ENCODE measurements around the gene ANKRD55.

Gene ANKRD55

DNA sequence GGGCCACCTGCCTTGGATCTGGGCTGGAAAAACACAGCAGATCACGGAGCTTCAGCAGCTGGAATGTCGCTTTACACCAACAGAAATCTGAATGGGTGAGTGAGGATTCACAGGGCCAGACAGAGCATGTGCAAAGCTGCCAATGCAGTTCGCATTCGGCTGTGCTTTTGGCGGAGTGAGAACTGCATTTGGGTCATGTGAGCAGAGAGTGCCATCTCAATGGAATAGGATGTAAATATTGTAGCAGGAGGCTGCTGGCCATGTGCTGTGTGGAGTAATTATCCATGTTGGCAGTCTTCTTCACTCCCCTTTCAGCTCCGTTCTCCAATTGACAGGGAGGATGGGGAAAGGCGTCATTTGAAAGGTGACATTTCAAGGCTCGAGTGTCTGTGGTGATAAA is at the start of gene ANKRD55:
Gene ANKRD55 (minus strand): TSS at position 101 of the 400 bp plus-strand sequence. CDS start 417 bp downstream, outside the sequence.
- Histone ChIP-seq H3K27me3 (ENCODE audit: control insufficient read depth in 1 of 2, insufficient read depth in 2 of 2, low read length in 2 of 2) (peaks cover 0 to 10% of the 10 kb centered on the region in 2 donors), H3K4me3 (ENCODE audit: low read length in 2 of 2) (no peak within 1 kb of the TSS), H3K9ac (ENCODE audit: low read length in 2 of 2) (no peak within 1 kb of the TSS), H3K4me1 (ENCODE audit: control insufficient read depth, insufficient read depth, low read length) (no peaks in the 10 kb centered on the region), H3K36me3 (ENCODE audit: control insufficient read depth in 2 of 2, insufficient read depth in 2 of 2, low read length in 2 of 2) (no peaks in the 10 kb centered on the region), H3K27ac (ENCODE audit: low read length) (no peak within 1 kb of the TSS), H3K9me3 (ENCODE audit: control insufficient read depth in 2 of 2, low read length in 2 of 2) (peaks cover 0 to 3% of the 10 kb centered on the region in 2 donors)

DNA sequence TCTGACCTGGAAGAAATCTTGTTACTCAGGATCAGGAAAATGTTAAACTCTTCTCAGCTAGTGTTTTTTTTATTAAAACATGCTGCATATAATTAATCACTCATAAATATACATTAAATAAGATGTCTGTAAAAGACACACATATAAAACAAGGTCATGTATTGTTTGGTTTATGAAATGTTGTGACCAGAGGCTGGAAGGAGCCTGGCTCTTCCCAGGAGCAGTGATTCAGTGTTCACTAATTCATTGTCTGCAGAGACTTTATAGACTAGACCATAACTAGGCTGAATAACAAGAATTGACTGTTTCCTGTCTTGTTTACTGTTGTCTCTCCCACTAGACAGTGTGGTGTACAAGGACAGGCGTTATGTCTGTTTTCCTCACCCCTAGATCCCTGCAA is 49.1 kb upstream of the ANKRD55 start:
- Histone ChIP-seq H3K4me3 (ENCODE audit: low read length in 2 of 2) (no peak overlapping the region), H3K36me3 (ENCODE audit: control insufficient read depth in 2 of 2, insufficient read depth in 2 of 2, low read length in 2 of 2) (no peaks in the 10 kb centered on the region), H3K27ac (ENCODE audit: low read length) (no peak overlapping the region), H3K9me3 (ENCODE audit: control insufficient read depth in 2 of 2, low read length in 2 of 2) (no peaks in the 10 kb centered on the region), H3K9ac (ENCODE audit: low read length in 2 of 2) (no peak overlapping the region), H3K27me3 (ENCODE audit: control insufficient read depth in 1 of 2, insufficient read depth in 2 of 2, low read length in 2 of 2) (no peaks in the 10 kb centered on the region), H3K4me1 (ENCODE audit: control insufficient read depth, insufficient read depth, low read length) (peaks cover 13% of the 10 kb centered on the region)

DNA sequence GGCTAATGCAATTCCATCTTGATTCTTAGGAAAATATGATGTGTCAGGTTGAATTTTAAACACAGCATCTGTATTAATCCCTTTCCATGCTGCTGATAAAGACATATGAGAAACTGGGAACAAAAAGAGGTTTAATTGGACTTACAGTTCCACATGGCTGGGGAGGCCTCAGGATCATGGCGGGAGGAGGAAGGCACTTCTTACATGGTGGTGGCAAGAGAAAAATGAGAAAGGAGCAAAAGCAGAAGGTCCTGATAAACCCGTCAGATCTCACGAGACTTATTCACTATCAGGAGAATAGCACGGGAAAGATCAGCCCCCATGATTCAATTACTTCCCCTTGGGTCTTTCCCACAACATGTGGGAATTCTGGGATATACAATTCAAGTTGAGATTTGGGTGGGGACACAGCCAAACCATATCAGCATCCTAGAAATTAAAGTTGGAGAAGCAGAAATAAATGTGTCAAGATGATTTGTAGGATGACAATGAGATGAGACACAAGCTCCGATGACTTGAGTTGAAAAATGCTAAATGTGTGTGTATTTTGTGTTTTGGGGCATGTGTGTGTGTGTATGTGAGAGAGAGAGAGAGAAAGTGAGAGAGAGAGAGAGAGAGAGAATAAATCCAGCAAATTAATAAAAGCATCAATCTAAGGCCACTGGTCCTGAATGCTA is 48.5 kb upstream of the ANKRD55 start:
- Histone ChIP-seq H3K9ac (ENCODE audit: low read length in 2 of 2) (no peak overlapping the region), H3K4me1 (ENCODE audit: control insufficient read depth, insufficient read depth, low read length) (peaks cover 13% of the 10 kb centered on the region), H3K27me3 (ENCODE audit: control insufficient read depth in 1 of 2, insufficient read depth in 2 of 2, low read length in 2 of 2) (no peaks in the 10 kb centered on the region), H3K9me3 (ENCODE audit: control insufficient read depth in 2 of 2, low read length in 2 of 2) (no peaks in the 10 kb centered on the region), H3K27ac (ENCODE audit: low read length) (no peak overlapping the region), H3K4me3 (ENCODE audit: low read length in 2 of 2) (no peak overlapping the region), H3K36me3 (ENCODE audit: control insufficient read depth in 2 of 2, insufficient read depth in 2 of 2, low read length in 2 of 2) (no peaks in the 10 kb centered on the region)

DNA sequence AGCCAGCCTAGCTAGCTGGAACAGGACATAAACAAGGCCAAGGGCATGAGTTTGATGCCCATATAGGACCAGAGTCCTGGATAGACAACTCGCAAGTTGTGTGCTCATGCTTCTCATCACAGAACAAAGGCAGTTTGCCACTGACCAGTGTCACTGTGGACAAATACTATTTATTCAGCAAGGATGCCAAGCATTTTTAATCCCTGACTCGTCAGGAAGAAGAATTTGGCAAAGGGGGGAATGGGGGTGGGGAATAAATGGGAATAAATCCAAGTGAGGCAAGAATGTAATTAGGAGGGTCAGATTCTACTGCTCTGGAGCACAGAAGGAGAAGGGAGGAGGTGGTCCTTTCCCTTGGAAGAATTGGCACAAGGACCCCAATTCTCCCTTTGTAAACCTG is 46.8 kb upstream of the ANKRD55 start:
- Histone ChIP-seq H3K36me3 (ENCODE audit: control insufficient read depth in 2 of 2, insufficient read depth in 2 of 2, low read length in 2 of 2) (no peaks in the 10 kb centered on the region), H3K9me3 (ENCODE audit: control insufficient read depth in 2 of 2, low read length in 2 of 2) (no peaks in the 10 kb centered on the region), H3K27me3 (ENCODE audit: control insufficient read depth in 1 of 2, insufficient read depth in 2 of 2, low read length in 2 of 2) (no peaks in the 10 kb centered on the region), H3K9ac (ENCODE audit: low read length in 2 of 2) (no peak overlapping the region), H3K4me3 (ENCODE audit: low read length in 2 of 2) (no peak overlapping the region), H3K27ac (ENCODE audit: low read length) (no peak overlapping the region), H3K4me1 (ENCODE audit: control insufficient read depth, insufficient read depth, low read length) (peaks cover 13% of the 10 kb centered on the region)

DNA sequence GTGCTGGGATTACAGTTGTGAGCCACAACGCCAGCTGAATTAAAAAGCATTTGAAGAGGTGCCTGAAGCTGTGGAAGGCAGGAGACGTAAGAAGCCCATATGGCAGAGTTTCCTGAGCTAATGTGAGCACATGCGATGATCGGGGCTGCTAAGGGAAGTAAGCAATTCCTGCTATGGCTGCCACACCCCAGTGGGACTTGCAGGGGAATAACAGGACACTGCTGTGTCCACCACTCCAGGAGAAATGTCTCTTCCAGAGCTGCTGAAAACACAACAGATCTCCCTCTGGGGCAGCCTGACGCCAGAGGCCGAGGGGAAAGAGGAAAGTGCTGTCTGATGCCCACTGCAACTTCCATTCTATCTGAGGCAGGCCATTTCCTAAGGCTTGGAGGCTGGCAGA is 46.2 kb upstream of the ANKRD55 start:
- Histone ChIP-seq H3K4me1 (ENCODE audit: control insufficient read depth, insufficient read depth, low read length) (peaks cover 13% of the 10 kb centered on the region), H3K27me3 (ENCODE audit: control insufficient read depth in 1 of 2, insufficient read depth in 2 of 2, low read length in 2 of 2) (no peaks in the 10 kb centered on the region), H3K9me3 (ENCODE audit: control insufficient read depth in 2 of 2, low read length in 2 of 2) (no peaks in the 10 kb centered on the region), H3K9ac (ENCODE audit: low read length in 2 of 2) (no peak overlapping the region), H3K4me3 (ENCODE audit: low read length in 2 of 2) (no peak overlapping the region), H3K36me3 (ENCODE audit: control insufficient read depth in 2 of 2, insufficient read depth in 2 of 2, low read length in 2 of 2) (no peaks in the 10 kb centered on the region), H3K27ac (ENCODE audit: low read length) (no peak overlapping the region)

DNA sequence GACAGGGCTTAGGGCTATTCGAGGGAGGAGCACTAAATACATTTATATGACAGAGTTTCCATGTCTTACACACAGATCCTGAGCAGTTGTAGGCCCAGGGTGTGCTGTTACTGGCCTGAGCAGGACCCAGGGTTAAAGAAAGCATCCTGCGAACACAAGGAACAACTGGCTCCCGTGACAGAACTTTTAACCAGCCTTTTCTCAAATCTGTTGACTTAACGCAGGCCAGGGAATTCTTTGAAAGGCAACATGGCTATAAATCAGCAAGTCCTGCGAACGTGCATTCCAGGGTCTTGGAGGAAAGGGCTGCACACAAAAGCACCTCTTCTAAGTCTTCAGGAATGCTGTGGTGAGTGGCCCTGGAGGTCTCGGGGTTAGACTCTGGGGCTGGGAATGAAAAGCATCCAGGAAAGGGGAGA is 45.2 kb upstream of the ANKRD55 start:
- Histone ChIP-seq H3K4me1 (ENCODE audit: control insufficient read depth, insufficient read depth, low read length) (peaks cover 13% of the 10 kb centered on the region), H3K9me3 (ENCODE audit: control insufficient read depth in 2 of 2, low read length in 2 of 2) (no peaks in the 10 kb centered on the region), H3K4me3 (ENCODE audit: low read length in 2 of 2) (no peak overlapping the region), H3K27me3 (ENCODE audit: control insufficient read depth in 1 of 2, insufficient read depth in 2 of 2, low read length in 2 of 2) (no peaks in the 10 kb centered on the region), H3K36me3 (ENCODE audit: control insufficient read depth in 2 of 2, insufficient read depth in 2 of 2, low read length in 2 of 2) (no peaks in the 10 kb centered on the region), H3K9ac (ENCODE audit: low read length in 2 of 2) (no peak overlapping the region), H3K27ac (ENCODE audit: low read length) (no peak overlapping the region)

DNA sequence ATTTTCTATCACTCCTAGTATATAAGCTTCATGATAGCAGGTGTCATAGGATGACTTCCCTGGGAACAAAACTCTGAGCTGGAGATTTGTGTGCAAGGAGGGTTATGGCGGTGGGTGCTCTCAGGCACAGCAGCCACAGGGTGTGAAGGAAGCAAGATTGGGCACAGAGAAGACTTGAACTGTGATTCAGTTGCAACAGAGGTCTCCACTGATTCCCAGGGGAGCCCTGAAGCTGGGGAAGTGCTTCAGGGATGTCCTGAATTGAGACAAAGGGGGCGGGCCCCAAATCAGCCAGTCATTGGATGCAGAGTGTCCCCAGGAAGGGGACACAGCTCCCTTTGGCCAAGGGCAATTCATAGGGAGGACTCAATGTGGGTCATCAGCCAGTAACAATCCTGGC is 44.4 kb upstream of the ANKRD55 start:
- Histone ChIP-seq H3K36me3 (ENCODE audit: control insufficient read depth in 2 of 2, insufficient read depth in 2 of 2, low read length in 2 of 2) (no peaks in the 10 kb centered on the region), H3K4me3 (ENCODE audit: low read length in 2 of 2) (no peak overlapping the region), H3K4me1 (ENCODE audit: control insufficient read depth, insufficient read depth, low read length) (peaks cover 13% of the 10 kb centered on the region), H3K27ac (ENCODE audit: low read length) (no peak overlapping the region), H3K9me3 (ENCODE audit: control insufficient read depth in 2 of 2, low read length in 2 of 2) (no peaks in the 10 kb centered on the region), H3K9ac (ENCODE audit: low read length in 2 of 2) (no peak overlapping the region), H3K27me3 (ENCODE audit: control insufficient read depth in 1 of 2, insufficient read depth in 2 of 2, low read length in 2 of 2) (no peaks in the 10 kb centered on the region)

DNA sequence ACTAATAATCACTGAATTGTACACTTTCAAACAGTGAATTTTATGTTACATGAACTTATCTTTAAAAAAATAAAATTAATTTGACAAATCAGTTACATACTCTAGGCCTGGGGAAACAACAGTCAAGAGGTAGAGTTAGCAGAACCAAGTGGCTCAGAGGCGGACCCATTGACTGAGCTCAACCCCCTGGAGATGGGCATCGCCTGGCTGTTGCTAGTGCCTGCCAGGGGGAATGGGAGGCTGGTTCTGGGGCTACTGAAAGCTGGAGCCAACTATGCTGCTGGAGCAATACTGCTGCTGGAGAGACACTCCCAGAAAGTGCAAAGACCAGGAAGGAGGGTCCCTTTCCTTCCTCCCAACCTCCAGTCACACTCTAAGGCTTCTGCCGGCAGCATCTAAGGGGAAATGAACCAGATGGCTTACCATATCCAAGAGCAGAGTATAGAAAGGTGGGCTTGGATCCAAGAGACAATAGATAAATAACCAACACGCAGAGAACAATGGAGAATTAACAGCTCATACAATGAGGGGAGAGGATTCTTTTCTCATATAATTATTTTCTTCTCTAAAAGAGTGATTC is 40.3 kb upstream of the ANKRD55 start:
- Histone ChIP-seq H3K9me3 (ENCODE audit: control insufficient read depth in 2 of 2, low read length in 2 of 2) (no peaks in the 10 kb centered on the region), H3K4me1 (ENCODE audit: control insufficient read depth, insufficient read depth, low read length) (peaks cover 3% of the 10 kb centered on the region), H3K36me3 (ENCODE audit: control insufficient read depth in 2 of 2, insufficient read depth in 2 of 2, low read length in 2 of 2) (no peaks in the 10 kb centered on the region)

DNA sequence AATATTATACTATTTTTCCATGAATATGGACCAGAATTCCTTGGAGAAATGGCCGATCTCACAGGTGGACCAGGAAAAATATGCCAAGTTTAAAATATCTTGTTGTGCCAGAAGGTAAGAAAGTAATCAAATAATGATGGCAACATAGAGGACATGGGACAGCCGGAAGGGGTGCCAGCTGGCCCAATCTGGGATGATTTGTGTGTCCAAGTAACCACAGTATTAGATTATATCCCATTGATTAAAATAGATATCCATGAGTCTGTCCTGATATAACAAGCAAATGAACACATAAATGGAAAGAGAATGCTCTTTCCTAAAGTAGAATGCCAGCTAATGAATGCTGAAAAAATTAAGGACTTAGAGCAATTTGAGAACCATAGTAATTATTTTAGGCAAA is 39.6 kb upstream of the ANKRD55 start:
- Histone ChIP-seq H3K9ac (ENCODE audit: low read length in 2 of 2) (no peak overlapping the region), H3K36me3 (ENCODE audit: control insufficient read depth in 2 of 2, insufficient read depth in 2 of 2, low read length in 2 of 2) (no peaks in the 10 kb centered on the region), H3K4me3 (ENCODE audit: low read length in 2 of 2) (no peak overlapping the region), H3K9me3 (ENCODE audit: control insufficient read depth in 2 of 2, low read length in 2 of 2) (no peaks in the 10 kb centered on the region), H3K27ac (ENCODE audit: low read length) (no peak overlapping the region), H3K4me1 (ENCODE audit: control insufficient read depth, insufficient read depth, low read length) (no peaks in the 10 kb centered on the region), H3K27me3 (ENCODE audit: control insufficient read depth in 1 of 2, insufficient read depth in 2 of 2, low read length in 2 of 2) (no peaks in the 10 kb centered on the region)

More for the DNA sequence above, 40.3 kb upstream of the ANKRD55 start:
- Histone ChIP-seq H3K27me3 (ENCODE audit: control insufficient read depth in 1 of 2, insufficient read depth in 2 of 2, low read length in 2 of 2) (no peaks in the 10 kb centered on the region), H3K4me3 (ENCODE audit: low read length in 2 of 2) (no peak overlapping the region), H3K9ac (ENCODE audit: low read length in 2 of 2) (no peak overlapping the region), H3K27ac (ENCODE audit: low read length) (no peak overlapping the region)

DNA sequence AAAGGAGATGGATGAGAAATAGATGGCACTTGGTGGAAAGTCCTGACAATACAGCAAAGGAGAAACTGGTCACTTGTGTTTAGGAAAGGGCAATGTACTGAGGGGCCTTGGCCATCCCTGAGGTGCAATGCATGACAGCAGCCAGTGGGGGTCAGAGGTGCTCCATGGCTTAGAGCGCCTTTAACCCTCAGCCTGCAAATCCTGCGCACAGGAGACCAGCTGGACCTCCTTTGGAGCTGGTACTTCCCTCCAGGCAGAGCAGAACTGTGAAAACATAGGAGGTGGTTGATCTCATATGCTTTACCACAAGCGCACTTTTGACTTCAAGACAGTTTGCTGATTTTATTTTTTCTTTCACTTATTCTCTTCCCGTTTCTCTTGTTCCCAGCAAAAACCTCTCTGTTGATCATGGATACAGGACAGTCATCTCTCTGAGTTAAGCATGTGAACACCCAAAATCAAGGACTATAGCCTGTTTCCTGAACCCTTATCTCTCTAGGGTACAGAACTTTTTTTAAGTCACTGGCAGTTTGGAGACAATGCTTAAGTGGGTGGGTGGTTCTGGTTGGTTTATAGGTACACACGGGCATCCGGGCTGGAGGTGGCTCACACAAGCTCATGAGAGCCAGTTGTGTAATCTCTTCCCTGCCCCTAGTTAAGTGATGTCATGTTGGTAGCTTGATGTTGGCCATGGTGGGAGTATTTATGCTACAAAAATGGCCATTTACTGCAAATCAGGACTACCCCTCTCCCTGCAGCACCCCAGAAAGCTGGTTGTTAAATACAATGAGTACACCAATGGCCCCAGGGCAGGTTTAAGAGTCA is 37.6 kb upstream of the ANKRD55 start:
- Histone ChIP-seq H3K36me3 (ENCODE audit: control insufficient read depth in 2 of 2, insufficient read depth in 2 of 2, low read length in 2 of 2) (no peaks in the 10 kb centered on the region), H3K9me3 (ENCODE audit: control insufficient read depth in 2 of 2, low read length in 2 of 2) (no peaks in the 10 kb centered on the region), H3K4me1 (ENCODE audit: control insufficient read depth, insufficient read depth, low read length) (no peaks in the 10 kb centered on the region), H3K27ac (ENCODE audit: low read length) (no peak overlapping the region), H3K9ac (ENCODE audit: low read length in 2 of 2) (no peak overlapping the region), H3K27me3 (ENCODE audit: control insufficient read depth in 1 of 2, insufficient read depth in 2 of 2, low read length in 2 of 2) (no peaks in the 10 kb centered on the region), H3K4me3 (ENCODE audit: low read length in 2 of 2) (no peak overlapping the region)
